HL-60 (cell line): Measurements from ENCODE around the gene SPSB2.

Source experiments
- DNase-seq, 2 experiments: peaks; one replicate each; pipeline ENCODE4 v3.0.0-alpha.2; 2010 to 2020; ENCODE audit warnings: low read depth in 1 of 2, low spot score in 1 of 2
- H3K27ac ChIP-seq: fragments of 250-450 bp; sonication (Bioruptor Pico); replicated peaks from 2 replicates; pipeline ENCODE4 v1.5.1; 2020; ENCODE audit warnings: mild to moderate bottlenecking, moderate library complexity
- H3K27me3 ChIP-seq: fragments of 250-450 bp; sonication (Bioruptor Pico); 2 replicates; pipeline ENCODE4 v1.5.1; 2021; ENCODE audit warnings: mild to moderate bottlenecking, moderate library complexity; ENCODE audit not compliant: insufficient read depth, poor library complexity, severe bottlenecking
- H3K4me3 ChIP-seq: replicated peaks from 2 replicates; pipeline ENCODE4 v1.5.1; 2011; ENCODE audit warnings: mild to moderate bottlenecking, control low read depth, low read length; ENCODE audit not compliant: insufficient read depth
- CTCF ChIP-seq: IDR thresholded peaks from one replicate; pipeline ENCODE4 v1.5.1; 2011; ENCODE audit warnings: low read length, control low read depth, inconsistent platforms; ENCODE audit not compliant: insufficient read depth
- GABPA ChIP-seq: IDR thresholded peaks from 2 replicates; pipeline ENCODE4 v1.6.1; 2012; ENCODE audit warnings: low read depth
- POLR2AphosphoS5 ChIP-seq: IDR thresholded peaks from 2 replicates; pipeline ENCODE4 v1.6.1; 2012; ENCODE audit warnings: low read depth
- REST ChIP-seq: IDR thresholded peaks from 2 replicates; pipeline ENCODE4 v1.6.1; 2012; ENCODE audit warnings: low read depth; ENCODE audit not compliant: insufficient replicate concordance
- SPI1 ChIP-seq: IDR thresholded peaks from 2 replicates; pipeline ENCODE4 v1.6.1; 2012; ENCODE audit warnings: low read depth, mild to moderate bottlenecking, borderline replicate concordance

SPSB2 gene

GRCh38 chr12:6829536-6830220 lies 43.4 kb downstream of the SPSB2 start:
- DNase-seq: no peak
- TF ChIP-seq CTCF: no peak
- TF ChIP-seq GABPA: no peak
- no peak for TF ChIP-seq SPI1
- TF ChIP-seq POLR2AphosphoS5: no peak
- no peak for TF ChIP-seq REST
- Histone ChIP-seq H3K4me3 (peak overlapping the region; percentile 39; the same call in 1 of the 2 replicates), H3K27me3 (peaks cover 22% of the 10 kb centered on the region), H3K27ac (no peak overlapping the region)

- Histone ChIP-seq H3K27ac (no peak overlapping the region), H3K27me3 (peaks cover 22% of the 10 kb centered on the region), H3K4me3 (peak overlapping the region; percentile 39)
- DNase-seq: no peak
- TF ChIP-seq CTCF (no peak), SPI1 (no peak), POLR2AphosphoS5 (no peak), REST (no peak), GABPA (no peak)
Measured at GRCh38 chr12:6828781-6829535, 44.1 kb downstream of the SPSB2 start.

- H3K27me3 ChIP-seq: peaks cover 23% of the 10 kb centered on the region
- TF ChIP-seq SPI1 (no peak), POLR2AphosphoS5 (no peak), CTCF (no peak), GABPA (no peak), REST (no peak)
- DNase-seq: no peak
- no peak within 1 kb of the TSS for H3K27ac ChIP-seq
- peak within 1 kb of the TSS; percentile 39 for H3K4me3 ChIP-seq
Measured at GRCh38 chr12:6827982-6828780, 44.9 kb downstream of the SPSB2 start, which contains the start of gene P3H3. TSS of gene P3H3 (plus strand) at chr12:6828407. CDS start at chr12:6828441, 34 bp downstream.
